Heart left ventricle (tissue), 13 donors: ENCODE results near the gene FCN1.

Experiments
- POLR2A ChIP-seq, 2 donors: fragments of 450-650 bp; IDR thresholded peaks; one replicate each; pipeline ENCODE4 v1.6.1; 2017; ENCODE audit warnings: antibody characterized with exemption in 2 of 2, mild to moderate bottlenecking in 2 of 2, moderate library complexity in 2 of 2
- TF ChIP-seq, protein P1 (sequence below), 12 donors: fragments of 200-600 bp; sonication (generic) in 4 of 12; IDR thresholded peaks; one replicate each; pipeline versions ENCODE4 v1.5.0 to v1.8.0; 2018 to 2022; ENCODE audit warnings: antibody characterized with exemption in 12 of 12, mild to moderate bottlenecking in 5 of 12
- donor health status: ischemic (EF 13 %, LVEDD 7.1; RV severe dilation, severe dysfunction).
- donor health status: DM: no; HTN: yes; CAD: no.
- donor health status: DM: no; HTN: no; CAD: no.
- donor health status: ischemic (EF 25% LVEDD 6.9; RV normal size, moderate dysfunction).
- donor health status: ischemic (EF 25% LVEDD 5.7; RV mildly dilated, moderate dysfunction).
- donor health status: ischemic (EF 35%, LVEDD 5.7; RV mildly dilated, moderate dysfunction).
- donor health status: nonischemic (EF 11% LVEDD 7.7; RV severe dilation, severe dysfunction).
- donor health status: DM: yes; HTN: yes; CAD: no.
- donor health status: PGD.
- donor health status: ischemic (EF 29% LVEDD 5.4; RV normal size, mild dysfunction).
- donor health status: nonischemic (EF 23%, LVEDD 6.1; RV moderate dilation, normal function).

DNA sequence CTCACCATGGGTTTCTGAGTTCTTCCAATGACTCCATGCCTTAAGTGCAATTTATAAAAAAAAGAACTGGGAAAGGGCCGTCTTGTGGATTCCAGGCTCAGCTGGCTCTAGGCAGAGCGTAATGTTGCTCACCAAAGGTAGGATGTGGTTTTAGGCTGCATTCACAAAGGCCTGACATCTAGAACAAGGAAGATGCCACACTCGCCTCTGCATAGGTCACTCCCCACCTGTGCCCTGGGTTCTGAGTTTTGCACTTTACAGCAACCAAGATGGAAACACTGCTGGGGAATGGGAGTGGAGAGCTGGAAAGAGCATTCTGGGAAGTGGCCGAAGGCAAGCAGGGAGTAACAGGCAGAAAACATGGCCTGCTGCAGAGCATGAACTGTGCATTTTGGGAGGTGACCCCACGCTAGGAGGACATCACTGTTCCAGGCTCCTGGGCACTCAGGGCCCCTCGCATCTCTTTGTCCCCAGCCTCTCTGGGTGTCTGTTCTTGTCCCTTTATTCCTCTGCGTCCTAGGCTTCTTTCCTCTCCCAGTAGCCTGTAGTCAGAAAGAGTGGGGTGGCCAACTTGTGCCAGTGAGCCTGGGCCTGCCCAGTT is 24.8 kb downstream of the FCN1 start:
- TF ChIP-seq, protein P1, sequence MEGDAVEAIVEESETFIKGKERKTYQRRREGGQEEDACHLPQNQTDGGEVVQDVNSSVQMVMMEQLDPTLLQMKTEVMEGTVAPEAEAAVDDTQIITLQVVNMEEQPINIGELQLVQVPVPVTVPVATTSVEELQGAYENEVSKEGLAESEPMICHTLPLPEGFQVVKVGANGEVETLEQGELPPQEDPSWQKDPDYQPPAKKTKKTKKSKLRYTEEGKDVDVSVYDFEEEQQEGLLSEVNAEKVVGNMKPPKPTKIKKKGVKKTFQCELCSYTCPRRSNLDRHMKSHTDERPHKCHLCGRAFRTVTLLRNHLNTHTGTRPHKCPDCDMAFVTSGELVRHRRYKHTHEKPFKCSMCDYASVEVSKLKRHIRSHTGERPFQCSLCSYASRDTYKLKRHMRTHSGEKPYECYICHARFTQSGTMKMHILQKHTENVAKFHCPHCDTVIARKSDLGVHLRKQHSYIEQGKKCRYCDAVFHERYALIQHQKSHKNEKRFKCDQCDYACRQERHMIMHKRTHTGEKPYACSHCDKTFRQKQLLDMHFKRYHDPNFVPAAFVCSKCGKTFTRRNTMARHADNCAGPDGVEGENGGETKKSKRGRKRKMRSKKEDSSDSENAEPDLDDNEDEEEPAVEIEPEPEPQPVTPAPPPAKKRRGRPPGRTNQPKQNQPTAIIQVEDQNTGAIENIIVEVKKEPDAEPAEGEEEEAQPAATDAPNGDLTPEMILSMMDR (IDR thresholded peaks at IDR 0.05) = no peak
- no peak for TF ChIP-seq POLR2A (IDR thresholded peaks at IDR 0.05)
